Body of pancreas (tissue), 4 donors: Measurements from ENCODE around the gene FCN3.

ENCODE experiments used
- POLR2A ChIP-seq, 3 donors: fragments of 450-650 bp; IDR thresholded peaks; one replicate each; pipeline ENCODE4 v1.6.1; 2016; ENCODE audit warnings: antibody characterized with exemption in 3 of 3, mild to moderate bottlenecking in 2 of 3
- TF ChIP-seq, protein P1 (sequence below), 7 experiments: fragments of 450-650 bp in 4 of 7; fragments of 200-600 bp in 3 of 7; sonication (generic) in 3 of 7; IDR thresholded peaks; one replicate each; pipeline ENCODE4 v1.5.1; 2016 to 2019; ENCODE audit warnings: antibody characterized with exemption in 7 of 7

DNA sequence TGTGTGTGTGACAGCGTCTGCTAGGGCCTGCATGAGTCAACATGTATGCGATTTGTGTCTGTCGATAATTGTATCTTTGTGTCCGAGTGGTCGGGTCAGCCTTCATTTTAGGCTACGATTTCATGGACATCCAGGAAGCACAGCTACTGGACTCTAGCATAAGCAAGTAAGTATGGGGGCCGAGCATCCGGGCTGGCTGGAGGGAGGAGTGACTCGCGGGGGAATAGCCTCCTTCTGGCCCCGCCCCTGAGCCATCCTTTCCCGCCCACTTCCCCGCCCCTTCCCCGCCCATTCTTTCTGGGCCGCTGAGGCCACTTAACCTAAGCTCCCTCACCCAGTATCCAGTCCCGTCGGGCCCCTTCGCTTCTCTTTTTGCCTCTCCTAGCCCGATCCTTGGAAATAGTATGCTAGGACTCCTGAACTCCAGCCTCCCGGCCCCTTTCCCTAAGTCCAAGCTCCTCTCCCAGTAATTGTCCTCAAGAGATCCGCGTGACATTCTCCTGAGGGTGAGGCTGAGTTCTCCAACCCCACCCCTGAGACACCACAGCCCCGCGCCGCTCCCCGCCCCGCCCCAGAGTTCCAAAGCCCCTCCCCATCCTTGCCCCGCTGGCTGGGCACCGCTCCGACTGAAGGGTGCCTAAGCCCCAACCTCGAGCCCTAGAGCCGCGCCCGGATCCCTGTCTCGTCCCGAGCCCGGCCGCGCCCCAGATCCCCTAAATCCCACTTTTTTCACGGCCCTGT is 9.1 kb downstream of the FCN3 start:
- TF ChIP-seq, protein P1, sequence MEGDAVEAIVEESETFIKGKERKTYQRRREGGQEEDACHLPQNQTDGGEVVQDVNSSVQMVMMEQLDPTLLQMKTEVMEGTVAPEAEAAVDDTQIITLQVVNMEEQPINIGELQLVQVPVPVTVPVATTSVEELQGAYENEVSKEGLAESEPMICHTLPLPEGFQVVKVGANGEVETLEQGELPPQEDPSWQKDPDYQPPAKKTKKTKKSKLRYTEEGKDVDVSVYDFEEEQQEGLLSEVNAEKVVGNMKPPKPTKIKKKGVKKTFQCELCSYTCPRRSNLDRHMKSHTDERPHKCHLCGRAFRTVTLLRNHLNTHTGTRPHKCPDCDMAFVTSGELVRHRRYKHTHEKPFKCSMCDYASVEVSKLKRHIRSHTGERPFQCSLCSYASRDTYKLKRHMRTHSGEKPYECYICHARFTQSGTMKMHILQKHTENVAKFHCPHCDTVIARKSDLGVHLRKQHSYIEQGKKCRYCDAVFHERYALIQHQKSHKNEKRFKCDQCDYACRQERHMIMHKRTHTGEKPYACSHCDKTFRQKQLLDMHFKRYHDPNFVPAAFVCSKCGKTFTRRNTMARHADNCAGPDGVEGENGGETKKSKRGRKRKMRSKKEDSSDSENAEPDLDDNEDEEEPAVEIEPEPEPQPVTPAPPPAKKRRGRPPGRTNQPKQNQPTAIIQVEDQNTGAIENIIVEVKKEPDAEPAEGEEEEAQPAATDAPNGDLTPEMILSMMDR (IDR thresholded peaks at IDR 0.05) = no peak
- TF ChIP-seq POLR2A (IDR thresholded peaks at IDR 0.05) = peak in 2 of 3 donors; percentile 68 to 69
